Cardiac muscle cell (in vitro differentiated cells and primary cell): Measurements from ENCODE around the gene ADGRD1. TPM values are rescaled to one million over a fixed set of nuclear protein-coding genes. Genes with fewer than 3 reads are reported as not detected.

Source experiments
- DNase-seq, 2 donors: peaks; one replicate each; pipeline versions ENCODE4 v3.0.0 to v3.0.0-alpha.2; 2010 to 2017; ENCODE audit warnings: low read depth in 1 of 2, low spot score in 1 of 2
- H3K27ac ChIP-seq: fragments of 200-600 bp; sonication (generic); 2 replicates; pipeline ENCODE4 v1.5.1; 2016
- H3K27me3 ChIP-seq: fragments of 200-600 bp; sonication (generic); 2 replicates; pipeline ENCODE4 v1.6.0; 2016; ENCODE audit warnings: control low read depth
- H3K36me3 ChIP-seq: fragments of 200-600 bp; sonication (generic); 2 replicates; pipeline ENCODE4 v1.5.1; 2016; ENCODE audit warnings: control low read depth
- H3K4me1 ChIP-seq: fragments of 200-600 bp; sonication (generic); 2 replicates; pipeline ENCODE4 v1.8.1; 2017; ENCODE audit warnings: low read depth, mild to moderate bottlenecking, mixed run types
- H3K4me3 ChIP-seq: fragments of 200-600 bp; sonication (generic); 2 replicates; pipeline ENCODE4 v1.5.1; 2016; ENCODE audit warnings: mild to moderate bottlenecking
- H3K9me3 ChIP-seq: fragments of 200-600 bp; sonication (generic); 2 replicates; pipeline ENCODE4 v1.5.1; 2017; ENCODE audit warnings: low read depth, mild to moderate bottlenecking, control low read depth
- CTCF ChIP-seq: IDR thresholded peaks from 2 replicates; pipeline ENCODE4 v1.5.1; 2012; ENCODE audit warnings: low read depth, mild to moderate bottlenecking, low read length
- polyA plus RNA-seq: library from polyadenylated mRNA; unstranded; fragments of >200 nt; fragmentation: Nextera tagmentation; extraction: Ambion mirVana; gene quantifications from 2 replicates; pipeline ENCODE4 v1.2.1, GENCODE V29; 2016
- total RNA-seq: library from RNA; depleted of rRNA; stranded (reverse); fragments of >200 nt; gene quantifications from 2 replicates; pipeline ENCODE4 v1.2.3, GENCODE V29; 2016

The ADGRD1 gene
- total and polyA plus RNA-seq, 2 experiments from 2014 or later = 66.6 to 74.0 TPM

GRCh38 chr12:131089531-131090273, 136.0 kb downstream of the ADGRD1 start:
- Histone ChIP-seq H3K9me3 (no peaks in the 10 kb centered on the region), H3K27ac (no peak overlapping the region), H3K4me1 (no peaks in the 10 kb centered on the region), H3K4me3 (no peak overlapping the region), H3K27me3 (no peaks in the 10 kb centered on the region), H3K36me3 (peaks cover 3% of the 10 kb centered on the region)
- no peak for TF ChIP-seq CTCF
- no peak for DNase-seq

GRCh38 chr12:131090274-131091210, 136.8 kb downstream of the ADGRD1 start:
- Histone ChIP-seq H3K36me3 (no peaks in the 10 kb centered on the region), H3K27ac (no peak overlapping the region), H3K9me3 (no peaks in the 10 kb centered on the region), H3K4me3 (no peak overlapping the region), H3K27me3 (no peaks in the 10 kb centered on the region), H3K4me1 (no peaks in the 10 kb centered on the region)
- no peak for DNase-seq
- TF ChIP-seq CTCF = no peak

GRCh38 chr12:131091413-131091975, 137.8 kb downstream of the ADGRD1 start:
- Histone ChIP-seq H3K27me3 (no peaks in the 10 kb centered on the region), H3K4me1 (no peaks in the 10 kb centered on the region), H3K27ac (no peak overlapping the region), H3K9me3 (no peaks in the 10 kb centered on the region), H3K4me3 (no peak overlapping the region), H3K36me3 (no peaks in the 10 kb centered on the region)
- DNase-seq = no peak
- no peak for TF ChIP-seq CTCF

- H3K27ac ChIP-seq = no peak overlapping the region
- no peaks in the 10 kb centered on the region for H3K27me3 ChIP-seq
- H3K36me3 ChIP-seq = no peaks in the 10 kb centered on the region
- H3K4me1 ChIP-seq = no peaks in the 10 kb centered on the region
- no peak for TF ChIP-seq CTCF
- no peak for DNase-seq
- H3K4me3 ChIP-seq = no peak overlapping the region
- no peaks in the 10 kb centered on the region for H3K9me3 ChIP-seq
Measured at GRCh38 chr12:131091976-131092691, 138.4 kb downstream of the ADGRD1 start.
